Measurements from ENCODE around the gene THBS3.
"Not testable (repeated sequence)": the region's sequence is repeated elsewhere in the genome, so short reads cannot be mapped to it uniquely, and the experiment has no call there.

Gene THBS3

GRCh38 chr1:155155996-155156643, 51.6 kb downstream of the THBS3 start:
- DNase-seq (ENCODE audit: low read depth, low spot score), result not testable (repeated sequence)

All from ELF-1 (cell line).